GM12873 (cell line): ENCODE measurements around the gene NBEAL2.

ENCODE experiments used
- TF ChIP-seq, protein P1 (sequence below): IDR thresholded peaks from 2 replicates; pipeline ENCODE4 v1.5.1; 2012; ENCODE audit warnings: low read depth, mild to moderate bottlenecking, moderate library complexity, low read length, control low read depth; ENCODE audit not compliant: insufficient read depth; ENCODE audit errors: missing control alignments

NBEAL2 gene

DNA sequence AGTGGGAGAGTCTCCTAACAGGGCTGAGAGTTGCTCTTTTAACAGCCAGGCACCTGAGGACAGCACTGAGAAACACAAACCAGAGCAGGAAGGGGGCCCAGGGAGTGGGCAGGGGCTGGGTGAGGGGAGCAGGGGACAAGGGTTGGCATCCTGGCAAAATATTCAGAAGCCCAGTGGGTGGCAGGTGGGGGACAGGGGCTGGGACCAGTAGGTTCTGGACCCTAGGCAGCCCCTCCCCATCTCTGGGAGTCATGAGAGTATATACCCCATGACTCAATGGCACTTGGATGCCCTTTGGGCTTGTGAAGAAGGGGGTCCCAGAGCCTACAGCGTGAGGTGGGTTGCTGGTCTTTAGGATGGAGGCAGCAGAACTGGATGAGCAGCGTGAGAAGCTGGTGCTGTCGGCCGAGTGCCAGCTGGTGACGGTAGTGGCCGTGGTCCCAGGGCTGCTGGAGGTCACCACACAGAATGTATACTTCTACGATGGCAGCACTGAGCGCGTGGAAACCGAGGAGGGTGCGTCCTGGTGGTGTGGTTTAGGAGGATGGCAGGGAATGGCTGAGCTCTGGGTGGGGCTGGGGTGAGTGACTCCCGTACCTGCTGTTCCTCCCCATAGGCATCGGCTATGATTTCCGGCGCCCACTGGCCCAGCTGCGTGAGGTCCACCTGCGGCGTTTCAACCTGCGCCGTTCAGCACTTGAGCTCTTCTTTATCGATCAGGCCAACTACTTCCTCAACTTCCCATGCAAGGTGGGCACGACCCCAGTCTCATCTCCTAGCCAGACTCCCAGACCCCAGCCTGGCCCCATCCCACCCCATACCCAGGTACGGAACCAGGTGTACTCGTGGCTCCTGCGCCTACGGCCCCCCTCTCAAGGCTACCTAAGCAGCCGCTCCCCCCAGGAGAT, 24.2 kb downstream of the NBEAL2 start:
- TF ChIP-seq, protein P1, sequence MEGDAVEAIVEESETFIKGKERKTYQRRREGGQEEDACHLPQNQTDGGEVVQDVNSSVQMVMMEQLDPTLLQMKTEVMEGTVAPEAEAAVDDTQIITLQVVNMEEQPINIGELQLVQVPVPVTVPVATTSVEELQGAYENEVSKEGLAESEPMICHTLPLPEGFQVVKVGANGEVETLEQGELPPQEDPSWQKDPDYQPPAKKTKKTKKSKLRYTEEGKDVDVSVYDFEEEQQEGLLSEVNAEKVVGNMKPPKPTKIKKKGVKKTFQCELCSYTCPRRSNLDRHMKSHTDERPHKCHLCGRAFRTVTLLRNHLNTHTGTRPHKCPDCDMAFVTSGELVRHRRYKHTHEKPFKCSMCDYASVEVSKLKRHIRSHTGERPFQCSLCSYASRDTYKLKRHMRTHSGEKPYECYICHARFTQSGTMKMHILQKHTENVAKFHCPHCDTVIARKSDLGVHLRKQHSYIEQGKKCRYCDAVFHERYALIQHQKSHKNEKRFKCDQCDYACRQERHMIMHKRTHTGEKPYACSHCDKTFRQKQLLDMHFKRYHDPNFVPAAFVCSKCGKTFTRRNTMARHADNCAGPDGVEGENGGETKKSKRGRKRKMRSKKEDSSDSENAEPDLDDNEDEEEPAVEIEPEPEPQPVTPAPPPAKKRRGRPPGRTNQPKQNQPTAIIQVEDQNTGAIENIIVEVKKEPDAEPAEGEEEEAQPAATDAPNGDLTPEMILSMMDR, result no peak

DNA sequence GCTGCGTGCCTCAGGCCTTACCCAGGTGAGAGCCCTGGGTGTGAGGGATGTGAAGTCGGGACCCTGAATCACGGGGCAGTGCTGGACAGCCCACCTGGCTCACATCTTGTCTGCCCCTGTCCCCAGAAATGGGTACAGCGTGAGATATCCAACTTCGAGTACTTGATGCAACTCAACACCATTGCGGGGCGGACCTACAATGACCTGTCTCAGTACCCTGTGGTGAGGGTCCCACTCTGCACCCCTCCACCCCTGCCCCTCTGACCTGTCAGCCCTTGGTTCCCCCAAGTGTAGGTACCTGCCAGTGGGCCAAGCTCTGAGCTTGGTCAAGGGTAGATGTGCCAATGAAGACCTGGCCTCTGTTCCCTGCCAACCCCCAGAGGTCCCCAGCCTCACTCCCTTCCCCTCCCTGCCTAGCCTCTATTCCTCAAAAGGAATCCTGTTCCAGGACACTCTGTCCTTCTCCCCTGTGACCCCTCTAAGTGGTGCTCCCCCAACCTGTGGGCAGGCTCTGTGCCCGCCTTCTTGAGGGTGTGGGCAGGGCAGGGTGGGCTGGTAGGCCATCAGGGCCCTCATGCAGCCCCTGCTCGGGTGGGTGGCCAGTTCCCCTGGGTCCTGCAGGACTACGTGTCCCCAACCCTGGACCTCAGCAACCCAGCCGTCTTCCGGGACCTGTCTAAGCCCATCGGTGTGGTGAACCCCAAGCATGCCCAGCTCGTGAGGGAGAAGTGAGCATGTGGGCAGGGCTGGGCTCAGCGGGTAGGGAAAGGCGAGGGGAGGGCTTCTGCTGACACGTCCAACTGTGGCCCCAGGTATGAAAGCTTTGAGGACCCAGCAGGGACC, 25.1 kb downstream of the NBEAL2 start:
- TF ChIP-seq, protein P1, result no peak

DNA sequence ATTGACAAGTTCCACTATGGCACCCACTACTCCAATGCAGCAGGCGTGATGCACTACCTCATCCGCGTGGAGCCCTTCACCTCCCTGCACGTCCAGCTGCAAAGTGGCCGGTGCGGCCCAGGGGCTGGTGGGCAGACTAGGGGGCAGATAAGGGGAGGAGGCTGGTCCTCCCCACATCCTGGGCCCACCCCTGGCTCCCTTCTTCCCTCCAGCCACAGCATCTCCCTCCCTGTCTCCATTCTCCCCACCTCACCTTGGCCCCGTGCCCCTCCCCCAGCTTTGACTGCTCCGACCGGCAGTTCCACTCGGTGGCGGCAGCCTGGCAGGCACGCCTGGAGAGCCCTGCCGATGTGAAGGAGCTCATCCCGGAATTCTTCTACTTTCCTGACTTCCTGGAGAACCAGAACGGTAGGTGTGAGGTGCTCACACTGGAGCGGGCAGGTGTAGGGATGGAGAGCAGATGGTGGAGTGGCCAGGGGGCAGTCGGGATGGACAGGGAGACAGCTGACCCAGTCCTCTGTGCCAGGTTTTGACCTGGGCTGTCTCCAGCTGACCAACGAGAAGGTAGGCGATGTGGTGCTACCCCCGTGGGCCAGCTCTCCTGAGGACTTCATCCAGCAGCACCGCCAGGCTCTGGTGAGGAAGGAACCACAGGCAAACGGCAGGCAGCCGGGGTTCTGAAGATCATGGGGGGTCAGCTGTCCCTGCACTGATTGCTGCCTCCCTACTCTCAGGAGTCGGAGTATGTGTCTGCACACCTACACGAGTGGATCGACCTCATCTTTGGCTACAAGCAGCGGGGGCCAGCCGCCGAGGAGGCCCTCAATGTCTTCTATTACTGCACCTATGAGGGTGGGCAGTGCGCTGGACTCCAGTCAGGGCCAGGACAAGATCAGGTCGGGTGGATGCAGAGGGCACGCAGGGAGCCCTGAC, 26.0 kb downstream of the NBEAL2 start:
- TF ChIP-seq, protein P1, result no peak

DNA sequence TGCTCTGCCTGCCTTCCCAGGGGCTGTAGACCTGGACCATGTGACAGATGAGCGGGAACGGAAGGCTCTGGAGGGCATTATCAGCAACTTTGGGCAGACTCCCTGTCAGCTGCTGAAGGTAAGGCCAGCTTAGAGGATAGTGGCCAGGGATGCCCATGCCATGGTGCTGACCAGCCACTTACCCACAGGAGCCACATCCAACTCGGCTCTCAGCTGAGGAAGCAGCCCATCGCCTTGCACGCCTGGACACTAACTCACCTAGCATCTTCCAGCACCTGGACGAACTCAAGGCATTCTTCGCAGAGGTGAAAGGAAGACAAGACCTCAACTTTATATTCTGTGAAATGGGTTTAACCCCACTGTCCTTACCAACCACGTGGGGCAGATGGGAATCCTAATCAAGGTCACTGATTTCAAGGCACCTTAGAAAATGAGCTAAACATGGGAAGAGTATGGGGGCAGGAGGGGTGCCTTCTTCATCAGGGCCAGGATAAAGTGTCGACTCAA, 26.7 kb downstream of the NBEAL2 start:
- TF ChIP-seq, protein P1, result no peak

DNA sequence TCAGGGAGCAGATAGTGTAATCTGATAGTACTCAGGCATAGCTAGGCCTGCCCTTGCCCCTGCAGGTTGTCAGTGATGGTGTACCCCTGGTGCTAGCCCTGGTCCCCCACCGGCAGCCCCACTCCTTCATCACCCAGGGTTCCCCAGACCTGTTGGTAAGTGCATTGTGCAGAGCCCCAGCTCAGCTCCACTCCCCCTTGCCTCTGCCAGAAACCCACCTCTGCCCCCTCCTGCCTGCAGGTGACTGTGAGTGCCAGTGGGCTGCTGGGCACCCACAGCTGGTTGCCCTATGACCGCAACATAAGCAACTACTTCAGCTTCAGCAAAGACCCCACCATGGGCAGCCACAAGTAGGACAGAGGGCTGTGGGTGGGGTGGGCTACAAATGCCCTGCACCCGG, 27.5 kb downstream of the NBEAL2 start:
- TF ChIP-seq, protein P1, result no peak

DNA sequence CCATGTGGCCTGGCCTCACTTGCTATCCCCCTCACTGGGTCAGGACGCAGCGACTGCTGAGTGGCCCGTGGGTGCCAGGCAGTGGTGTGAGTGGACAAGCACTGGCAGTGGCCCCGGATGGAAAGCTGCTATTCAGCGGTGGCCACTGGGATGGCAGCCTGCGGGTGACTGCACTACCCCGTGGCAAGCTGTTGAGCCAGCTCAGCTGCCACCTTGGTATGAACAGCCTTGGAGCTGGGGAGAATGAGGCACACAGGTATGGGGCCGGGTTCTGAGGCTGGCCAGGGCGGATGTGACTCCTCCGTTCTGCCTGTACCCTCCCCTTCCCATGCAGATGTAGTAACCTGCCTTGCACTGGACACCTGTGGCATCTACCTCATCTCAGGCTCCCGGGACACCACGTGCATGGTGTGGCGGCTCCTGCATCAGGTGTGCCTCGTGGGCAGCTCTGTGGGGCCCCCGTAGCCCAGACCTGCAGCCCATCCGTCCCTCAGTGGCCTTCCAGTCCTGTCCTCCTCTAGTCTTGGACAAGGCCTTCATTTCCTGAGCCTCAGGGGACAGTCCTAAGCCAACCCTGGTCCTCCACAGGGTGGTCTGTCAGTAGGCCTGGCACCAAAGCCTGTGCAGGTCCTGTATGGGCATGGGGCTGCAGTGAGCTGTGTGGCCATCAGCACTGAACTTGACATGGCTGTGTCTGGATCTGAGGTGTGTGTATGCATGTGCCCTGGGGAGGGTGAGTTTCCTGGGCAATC, 28.2 kb downstream of the NBEAL2 start:
- TF ChIP-seq, protein P1, result no peak
